Neuron (in vitro differentiated cells): Measurements from ENCODE around the gene GGTA1.
"Not testable (repeated sequence)": the region's sequence is repeated elsewhere in the genome, so short reads cannot be mapped to it uniquely, and the experiment has no call there.

Experiments
- H2AFZ ChIP-seq: one replicate; pipeline ENCODE4 v1.6.1; 2013; ENCODE audit warnings: low read depth, mild to moderate bottlenecking, inconsistent platforms, low read length, moderate library complexity
- H3K27me3 ChIP-seq: one replicate; pipeline ENCODE4 v1.6.1; 2013; ENCODE audit warnings: low read length; ENCODE audit not compliant: insufficient read depth
- H3K36me3 ChIP-seq: one replicate; pipeline ENCODE4 v1.6.1; 2013; ENCODE audit warnings: low read length; ENCODE audit not compliant: insufficient read depth
- H3K4me1 ChIP-seq: one replicate; pipeline ENCODE4 v1.6.1; 2013; ENCODE audit warnings: low read length; ENCODE audit not compliant: insufficient read depth
- H3K4me3 ChIP-seq: 2 replicates; pipeline ENCODE4 v1.5.1; 2013; ENCODE audit warnings: mild to moderate bottlenecking, low read length, moderate library complexity
- H3K9me3 ChIP-seq: one replicate; pipeline ENCODE4 v1.6.1; 2013; ENCODE audit warnings: low read length

GGTA1 gene

DNA sequence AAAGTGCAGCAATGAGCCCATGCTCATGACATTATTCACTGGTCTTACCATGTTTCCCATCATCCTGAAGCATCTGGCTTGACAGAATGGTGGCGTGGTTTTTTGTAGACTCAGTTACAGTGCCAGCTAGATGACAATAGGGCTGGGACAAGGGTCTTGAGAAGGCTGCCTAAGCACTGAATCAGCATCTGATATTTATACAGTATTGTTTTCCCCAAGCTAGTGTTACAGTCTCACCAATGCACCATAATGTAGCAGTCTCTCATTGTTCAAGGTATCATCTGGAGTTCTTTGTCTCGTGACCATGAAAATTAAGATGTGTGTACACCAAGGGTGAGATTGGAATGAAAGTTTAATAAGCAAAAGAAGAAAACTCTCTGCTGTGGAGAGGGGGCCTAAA lies 19.0 kb upstream of the GGTA1 start:
- H3K36me3 ChIP-seq, result no peaks in the 10 kb centered on the region
- peaks cover 2% of the 10 kb centered on the region for H3K27me3 ChIP-seq
- H3K4me3 ChIP-seq, result no peak overlapping the region
- H2AFZ ChIP-seq, result no peak overlapping the region
- no peaks in the 10 kb centered on the region for H3K4me1 ChIP-seq
- H3K9me3 ChIP-seq, result no peaks in the 10 kb centered on the region

DNA sequence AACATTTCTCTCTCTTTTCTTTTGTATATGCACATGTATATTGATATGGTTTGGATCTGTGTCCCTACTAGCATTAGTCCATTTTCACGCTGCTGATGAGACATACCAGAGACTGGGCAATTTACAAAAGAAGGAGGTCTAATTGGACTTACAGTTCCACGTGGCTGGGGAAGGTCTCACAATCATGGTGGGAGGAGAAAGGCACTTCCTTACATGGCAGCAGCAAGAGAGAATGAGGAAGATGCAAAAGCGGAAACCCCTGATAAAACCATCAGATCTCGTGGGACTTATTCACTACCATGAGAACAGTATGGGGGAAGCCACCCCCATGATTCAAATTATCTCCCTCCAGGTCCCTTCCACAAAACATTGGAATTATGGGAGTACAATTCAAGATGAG lies 13.5 kb upstream of the GGTA1 start:
- H2AFZ ChIP-seq, H3K36me3 ChIP-seq, H3K4me3 ChIP-seq, H3K9me3 ChIP-seq, H3K4me1 ChIP-seq, H3K27me3 ChIP-seq: not testable (repeated sequence)

DNA sequence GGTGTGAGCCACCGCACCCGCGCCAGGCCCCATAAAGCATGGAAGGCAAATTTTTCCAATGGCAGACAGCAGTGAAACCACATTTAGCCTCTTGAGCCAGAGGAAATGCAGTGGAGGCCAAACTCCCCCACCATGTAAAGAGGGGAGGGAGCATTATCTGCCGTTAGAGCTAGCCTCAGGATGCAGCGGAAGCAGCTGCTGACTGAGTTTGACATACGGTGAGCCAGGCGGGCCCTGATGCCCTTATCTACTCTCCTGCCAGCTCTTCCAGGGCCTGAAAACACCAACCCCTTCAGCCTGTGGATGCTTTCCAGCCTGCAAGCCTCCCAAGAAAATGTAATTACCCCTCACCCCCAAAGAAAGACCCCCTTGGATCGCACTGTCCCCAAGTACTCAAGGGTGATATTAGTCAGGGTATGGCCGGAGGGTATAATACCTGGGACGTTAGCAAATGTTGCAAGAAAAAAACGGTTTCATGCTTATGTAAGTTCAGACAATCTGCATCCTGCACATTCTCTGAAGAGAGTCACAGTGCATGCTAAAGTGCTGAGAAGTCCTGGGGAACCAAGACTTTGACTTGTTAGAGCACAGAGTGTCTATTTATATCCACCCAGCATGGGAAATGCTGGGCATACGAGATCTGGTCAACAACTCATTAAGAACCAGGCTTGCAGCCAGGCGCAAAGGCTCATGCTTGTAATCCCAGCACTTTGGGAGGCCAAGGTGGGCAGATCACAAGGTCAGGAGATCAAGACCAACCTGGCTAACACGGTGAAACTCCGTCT lies 11.3 kb upstream of the GGTA1 start:
- Histone ChIP-seq H3K4me1 (no peaks in the 10 kb centered on the region), H3K4me3 (no peak overlapping the region), H3K36me3 (no peaks in the 10 kb centered on the region), H3K27me3 (peaks cover 9% of the 10 kb centered on the region), H2AFZ (no peak overlapping the region), H3K9me3 (no peaks in the 10 kb centered on the region)

DNA sequence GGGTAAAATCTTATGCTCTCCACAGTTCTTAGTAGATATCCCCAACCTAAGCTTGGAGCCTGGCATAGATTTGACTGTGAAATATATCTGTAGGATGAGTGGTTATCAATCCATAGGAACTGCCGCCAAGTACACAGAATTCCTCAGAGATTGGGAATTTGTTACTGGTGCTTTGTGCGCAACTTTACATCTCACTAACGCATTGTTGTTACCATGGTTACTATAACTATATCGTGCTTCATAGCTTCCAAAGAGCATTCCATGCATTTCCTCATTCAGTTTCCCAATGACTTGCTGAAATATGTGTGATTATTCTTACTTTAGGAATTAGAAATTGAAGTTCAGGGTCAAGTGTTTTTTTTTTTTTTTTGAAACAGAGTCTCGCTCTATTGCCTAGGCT lies 9.5 kb upstream of the GGTA1 start:
- Histone ChIP-seq H3K27me3 (peaks cover 17% of the 10 kb centered on the region), H2AFZ (no peak overlapping the region), H3K4me1 (no peaks in the 10 kb centered on the region), H3K4me3 (no peak overlapping the region), H3K36me3 (no peaks in the 10 kb centered on the region), H3K9me3 (no peaks in the 10 kb centered on the region)

DNA sequence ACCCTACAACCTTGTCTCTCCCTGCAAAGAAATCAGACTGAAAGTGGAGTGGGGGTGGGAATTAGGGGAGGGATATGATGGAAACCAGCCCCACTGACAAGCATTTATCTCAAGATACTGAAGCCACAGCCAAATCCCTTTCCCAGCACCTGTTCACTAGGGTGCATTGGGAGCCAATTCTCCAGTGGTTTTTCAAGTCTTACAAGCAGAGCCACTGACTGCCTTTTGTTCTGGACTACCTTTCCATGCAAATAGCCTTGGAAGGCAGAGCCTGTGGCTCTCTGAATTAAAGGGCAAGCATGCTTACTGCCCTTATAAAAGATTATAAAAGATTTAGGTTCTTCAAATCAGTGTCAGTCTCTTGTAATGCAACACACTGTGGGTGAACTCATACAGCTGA lies 8.8 kb upstream of the GGTA1 start:
- no peaks in the 10 kb centered on the region for H3K36me3 ChIP-seq
- H3K9me3 ChIP-seq, result no peaks in the 10 kb centered on the region
- no peak overlapping the region for H3K4me3 ChIP-seq
- no peaks in the 10 kb centered on the region for H3K4me1 ChIP-seq
- no peak overlapping the region for H2AFZ ChIP-seq
- peaks cover 22% of the 10 kb centered on the region for H3K27me3 ChIP-seq

DNA sequence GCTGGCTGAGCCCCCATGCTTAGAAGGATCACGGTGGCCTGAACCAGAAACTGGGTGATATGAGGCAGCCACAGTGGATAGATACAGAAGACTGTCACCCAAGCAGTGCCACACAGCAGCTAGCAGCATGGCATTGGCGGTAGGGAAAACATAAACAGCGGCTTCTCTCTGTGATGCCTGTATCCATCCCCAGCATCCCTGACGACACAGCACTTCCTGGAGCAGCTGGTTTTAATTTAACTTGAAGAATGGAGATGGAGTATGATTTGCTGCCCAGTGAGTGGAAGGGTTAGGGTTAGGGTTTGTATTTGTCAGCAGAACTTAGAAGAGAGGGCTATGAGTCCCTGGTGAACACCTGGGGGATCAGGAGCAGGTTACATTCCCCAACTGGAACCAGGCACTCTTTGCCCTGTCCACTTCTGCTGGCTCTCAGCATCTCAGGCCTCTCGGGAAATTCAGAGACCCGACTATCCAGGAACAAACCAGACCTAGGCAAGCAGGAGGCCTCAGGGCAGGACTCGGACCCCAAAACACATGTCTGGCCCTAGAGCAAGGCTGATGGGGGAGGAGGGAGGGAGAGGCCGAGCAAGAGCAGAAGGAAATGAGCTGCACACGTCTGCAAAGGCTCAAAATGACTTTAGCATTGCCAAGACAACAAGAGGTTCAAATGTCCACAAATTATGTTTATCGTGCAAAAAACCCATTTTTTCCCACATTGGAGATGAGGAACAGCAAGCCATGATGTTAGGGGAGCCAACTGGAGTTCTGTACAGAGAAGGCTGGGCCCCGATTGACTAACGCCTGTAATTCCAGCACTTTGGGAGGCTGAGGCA lies 6.5 kb upstream of the GGTA1 start:
- H3K27me3 ChIP-seq, result peaks cover 30% of the 10 kb centered on the region
- no peaks in the 10 kb centered on the region for H3K9me3 ChIP-seq
- H3K36me3 ChIP-seq, result no peaks in the 10 kb centered on the region
- no peak overlapping the region for H3K4me3 ChIP-seq
- H3K4me1 ChIP-seq, result no peaks in the 10 kb centered on the region
- H2AFZ ChIP-seq, result no peak overlapping the region

DNA sequence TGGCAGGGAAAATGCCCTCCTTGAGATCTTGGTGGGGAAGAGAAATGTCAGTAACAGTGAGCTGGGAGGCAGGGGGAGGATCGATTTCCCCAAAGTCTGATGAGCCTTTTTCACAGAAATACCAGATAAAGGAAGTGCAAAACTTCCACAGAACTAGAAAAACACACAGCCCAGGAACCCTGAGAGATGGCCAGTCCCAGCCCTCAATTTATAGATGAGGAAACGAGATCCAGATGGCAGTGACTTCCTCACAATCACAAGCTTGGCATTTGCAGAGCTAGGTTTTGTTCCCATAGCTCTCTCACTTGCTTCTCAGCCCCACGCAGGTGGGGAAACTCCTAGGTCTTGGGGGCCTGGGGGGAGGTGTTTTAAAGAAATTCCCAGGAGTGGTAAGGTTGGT lies 3.8 kb upstream of the GGTA1 start:
- Histone ChIP-seq H2AFZ (no peak overlapping the region), H3K4me1 (peaks cover 16% of the 10 kb centered on the region), H3K27me3 (peaks cover 51% of the 10 kb centered on the region), H3K36me3 (no peaks in the 10 kb centered on the region), H3K9me3 (no peaks in the 10 kb centered on the region), H3K4me3 (no peak overlapping the region)

DNA sequence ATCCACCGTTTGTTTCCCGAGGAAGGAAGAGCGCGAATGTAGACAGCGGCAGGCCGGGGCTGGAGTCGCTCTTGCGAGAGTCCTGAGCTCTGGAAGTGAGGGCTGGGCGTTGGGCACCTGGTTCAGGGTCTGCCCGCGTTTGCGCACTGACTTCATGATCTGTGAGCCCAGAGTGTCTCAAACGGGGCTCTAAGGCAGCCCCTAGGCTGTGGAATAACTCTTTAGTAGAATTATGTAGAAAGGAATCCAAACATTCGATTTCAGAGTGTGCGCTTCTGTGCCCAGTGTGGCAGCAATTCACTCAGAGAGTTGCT lies 478 bp upstream of the GGTA1 start:
- peak overlapping the region; percentile 44 for H3K4me3 ChIP-seq
- peaks cover 40% of the 10 kb centered on the region for H3K27me3 ChIP-seq
- no peaks in the 10 kb centered on the region for H3K9me3 ChIP-seq
- H3K36me3 ChIP-seq, result no peaks in the 10 kb centered on the region
- peak overlapping the region; percentile 78 for H2AFZ ChIP-seq
- peaks cover 19% of the 10 kb centered on the region for H3K4me1 ChIP-seq

DNA sequence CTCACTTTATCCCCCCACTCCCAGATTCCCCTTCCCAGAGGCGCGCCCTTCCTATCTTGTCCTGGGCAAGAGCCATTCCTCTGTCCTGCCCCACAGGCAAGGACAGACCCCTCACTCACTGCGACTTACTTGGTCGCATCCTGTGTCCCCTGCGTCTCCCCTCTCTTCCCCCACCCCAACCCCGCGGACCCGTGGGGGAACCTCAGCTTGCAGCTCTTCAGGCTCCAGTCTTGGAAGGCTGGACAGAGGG lies 542 bp downstream of the GGTA1 start:
- peaks cover 37% of the 10 kb centered on the region for H3K27me3 ChIP-seq
- no peaks in the 10 kb centered on the region for H3K36me3 ChIP-seq
- H3K9me3 ChIP-seq, result no peaks in the 10 kb centered on the region
- H2AFZ ChIP-seq, result peak overlapping the region; percentile 78
- peaks cover 19% of the 10 kb centered on the region for H3K4me1 ChIP-seq
- H3K4me3 ChIP-seq, result peak overlapping the region; percentile 44

DNA sequence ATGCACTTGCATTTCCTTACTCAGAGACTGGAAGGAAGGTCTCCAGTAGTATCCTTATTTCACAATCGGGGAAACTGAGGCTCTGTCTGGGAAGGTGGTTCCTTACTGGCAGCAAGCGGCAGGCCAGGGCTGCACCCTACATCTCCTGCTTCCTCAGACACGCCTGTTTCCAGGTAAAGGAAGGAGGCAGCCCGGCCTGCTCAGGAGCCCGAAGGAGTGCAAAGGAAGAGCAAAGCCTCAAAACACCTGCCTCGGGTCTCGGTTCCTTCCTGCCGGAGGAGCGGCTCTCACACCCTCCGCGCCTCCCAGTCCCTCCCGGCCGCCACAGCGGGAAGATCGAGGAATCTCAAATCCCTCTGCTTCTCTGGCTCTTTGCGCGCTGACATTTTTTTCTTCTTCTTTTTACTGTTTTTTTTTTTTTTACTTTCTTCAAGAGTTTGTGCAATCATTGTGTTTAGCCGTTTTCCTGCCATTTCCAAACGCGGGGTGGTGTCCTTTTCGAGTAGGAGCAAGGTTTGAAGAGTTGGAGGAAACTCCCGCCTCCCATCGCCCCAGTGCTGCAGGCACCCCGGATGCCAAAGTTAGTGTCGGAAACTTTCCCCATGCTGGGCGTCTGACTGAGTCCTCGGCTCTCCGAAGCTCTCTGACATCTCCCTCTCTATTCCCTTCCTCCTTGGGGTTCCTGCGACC lies 1.0 kb downstream of the GGTA1 start:
- no peak overlapping the region for H2AFZ ChIP-seq
- peak overlapping the region; percentile 44 for H3K4me3 ChIP-seq
- peaks cover 34% of the 10 kb centered on the region for H3K27me3 ChIP-seq
- peaks cover 19% of the 10 kb centered on the region for H3K4me1 ChIP-seq
- H3K36me3 ChIP-seq, result no peaks in the 10 kb centered on the region
- H3K9me3 ChIP-seq, result no peaks in the 10 kb centered on the region

DNA sequence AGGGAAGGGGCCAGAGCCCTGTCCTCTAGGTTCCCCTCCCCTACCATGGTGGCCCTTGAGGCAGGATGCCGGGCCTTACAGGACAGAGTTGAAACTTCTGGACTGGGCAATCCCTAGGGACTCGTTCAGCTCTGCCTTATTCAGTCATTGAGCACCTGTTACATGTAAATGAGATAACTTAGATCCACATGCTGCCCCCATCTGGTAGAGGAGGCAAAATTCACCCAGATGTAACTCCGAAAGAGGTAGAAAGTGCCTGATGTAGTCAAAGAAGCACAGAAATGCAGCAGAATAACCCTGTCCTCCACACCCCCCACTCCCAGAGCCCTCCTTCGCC lies 1.5 kb downstream of the GGTA1 start:
- Histone ChIP-seq H3K4me3 (no peak overlapping the region), H3K4me1 (peaks cover 19% of the 10 kb centered on the region), H3K9me3 (no peaks in the 10 kb centered on the region), H2AFZ (no peak overlapping the region), H3K36me3 (no peaks in the 10 kb centered on the region), H3K27me3 (peaks cover 29% of the 10 kb centered on the region)

DNA sequence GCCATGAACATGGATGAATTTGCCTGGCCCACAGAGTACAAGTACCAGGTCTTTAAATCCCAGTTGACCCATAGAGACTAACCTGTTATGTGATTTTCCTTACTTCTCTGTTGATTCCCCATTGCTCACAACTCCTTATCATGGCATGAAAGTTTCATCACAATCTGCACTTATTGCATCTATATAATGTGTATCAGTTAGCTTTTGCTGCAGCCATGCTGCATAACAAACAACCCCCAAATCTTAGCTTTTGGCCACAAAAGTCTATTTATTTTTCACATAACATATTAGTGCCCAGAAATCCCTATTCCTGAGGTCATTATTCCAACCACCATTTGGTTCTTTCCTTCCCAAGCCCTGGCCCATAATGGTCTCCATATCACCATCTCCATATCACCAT lies 3.7 kb downstream of the GGTA1 start:
- peaks cover 19% of the 10 kb centered on the region for H3K4me1 ChIP-seq
- no peak overlapping the region for H2AFZ ChIP-seq
- H3K9me3 ChIP-seq, result no peaks in the 10 kb centered on the region

DNA sequence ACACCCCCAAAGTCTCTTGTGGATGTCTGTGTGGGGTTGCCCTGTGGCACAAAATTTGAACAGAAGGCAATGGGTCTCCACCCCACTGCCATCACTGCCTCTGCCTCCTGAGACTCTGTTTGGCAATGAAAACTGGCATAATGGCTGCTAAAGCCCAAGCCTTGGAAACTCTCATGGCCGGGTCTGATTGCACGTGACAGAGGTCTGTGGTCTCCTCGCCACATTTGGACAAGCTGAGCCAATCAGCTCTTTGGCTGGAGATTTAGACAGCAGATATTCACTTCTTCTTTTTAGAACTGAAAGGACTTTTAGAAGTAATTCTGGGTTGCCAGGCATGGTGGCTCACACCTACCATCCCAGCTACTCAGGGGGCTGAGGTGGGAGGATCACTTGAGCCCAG lies 5.5 kb downstream of the GGTA1 start:
- Histone ChIP-seq H3K9me3 (no peaks in the 10 kb centered on the region), H3K4me1 (peaks cover 9% of the 10 kb centered on the region), H2AFZ (no peak overlapping the region), H3K4me3 (no peak overlapping the region), H3K27me3 (peaks cover 10% of the 10 kb centered on the region), H3K36me3 (no peaks in the 10 kb centered on the region)

More for the DNA sequence above, 3.7 kb downstream of the GGTA1 start:
- H3K36me3 ChIP-seq, result no peaks in the 10 kb centered on the region
- no peak overlapping the region for H3K4me3 ChIP-seq
- peaks cover 23% of the 10 kb centered on the region for H3K27me3 ChIP-seq
